SK-N-MC (cell line): ENCODE measurements around the gene CYP2J2.

ENCODE experiments used
- DNase-seq: peaks from one replicate; pipeline ENCODE4 v3.0.0-alpha.2; 2011; ENCODE audit warnings: low read depth, low spot score
- H3K27ac ChIP-seq: fragments of 200-600 bp; sonication (generic); 2 replicates; pipeline ENCODE4 v1.5.1; 2016; ENCODE audit warnings: mixed run types
- H3K36me3 ChIP-seq: fragments of 200-600 bp; sonication (generic); 2 replicates; pipeline ENCODE4 v1.6.1; 2017; ENCODE audit warnings: antibody characterized with exemption, low read length, mixed read lengths; ENCODE audit not compliant: insufficient read depth
- H3K4me3 ChIP-seq: fragments of 200-600 bp; sonication (generic); 2 replicates; pipeline ENCODE4 v1.5.1; 2016
- H3K9ac ChIP-seq: fragments of 200-600 bp; sonication (generic); 2 replicates; pipeline ENCODE4 v1.8.0; 2017; ENCODE audit warnings: mixed run types, mixed read lengths; ENCODE audit not compliant: insufficient read length
- H3K9me3 ChIP-seq: fragments of 200-600 bp; sonication (generic); 2 replicates; pipeline ENCODE4 v1.6.1; 2017; ENCODE audit warnings: low read depth, mild to moderate bottlenecking, antibody characterized with exemption, low read length, moderate library complexity, mixed read lengths
- EZH2 ChIP-seq: fragments of 200-600 bp; sonication (generic); IDR thresholded peaks from one replicate; pipeline ENCODE4 v1.6.1; 2017; ENCODE audit warnings: antibody characterized with exemption
- FOXP2 ChIP-seq: optimal IDR thresholded peaks from 2 replicates; pipeline ENCODE3; 2011; ENCODE audit warnings: mild to moderate bottlenecking, moderate library complexity; ENCODE audit not compliant: insufficient read depth; ENCODE audit errors: extremely low read length, control extremely low read depth
- POLR2AphosphoS5 ChIP-seq: IDR thresholded peaks from 2 replicates; pipeline ENCODE4 v1.6.1; 2012; ENCODE audit warnings: mild to moderate bottlenecking, low read depth, low read length, borderline replicate concordance

The CYP2J2 gene

DNA sequence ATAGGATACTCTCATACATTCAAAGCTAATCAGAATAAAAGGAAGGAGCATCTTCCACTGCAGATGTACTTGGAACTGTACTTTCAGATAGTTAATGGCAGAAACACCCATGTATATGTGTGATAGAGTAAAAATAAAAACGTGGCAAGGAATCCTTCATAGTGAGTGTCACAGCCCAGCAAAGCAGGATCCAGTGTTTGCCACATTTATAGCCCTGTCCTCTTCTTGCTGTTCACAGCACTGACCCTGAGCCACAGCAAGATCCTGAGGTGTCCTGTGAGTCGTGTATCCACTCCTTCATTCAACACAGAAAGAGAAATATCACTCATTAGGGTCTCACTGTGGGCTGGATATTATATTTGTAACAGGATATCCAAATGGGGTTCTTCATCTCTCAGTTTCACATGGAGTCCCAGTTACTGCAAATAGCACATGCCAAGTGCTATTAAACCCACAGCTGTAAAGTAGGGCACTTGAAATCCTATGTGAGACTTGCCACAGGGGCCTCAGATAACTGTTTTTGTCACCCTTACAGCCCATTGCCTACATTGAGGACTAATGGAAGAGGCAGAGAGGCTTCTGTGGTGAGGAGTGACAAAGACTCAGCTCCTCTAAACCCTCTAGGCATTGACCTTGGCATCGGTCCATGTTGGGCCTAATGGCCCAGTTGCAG is 41.3 kb downstream of the CYP2J2 start:
- no peak overlapping the region for H3K27ac ChIP-seq
- H3K9me3 ChIP-seq = no peaks in the 10 kb centered on the region
- no peak overlapping the region for H3K4me3 ChIP-seq
- DNase-seq = no peak
- TF ChIP-seq POLR2AphosphoS5 (no peak), FOXP2 (no peak), EZH2 (no peak)
- H3K36me3 ChIP-seq = no peaks in the 10 kb centered on the region
- H3K9ac ChIP-seq = no peak overlapping the region

- Histone ChIP-seq H3K27ac (no peak overlapping the region), H3K9ac (no peak overlapping the region), H3K36me3 (peaks cover 14% of the 10 kb centered on the region), H3K4me3 (no peak overlapping the region), H3K9me3 (no peaks in the 10 kb centered on the region; the same call in 1 of the 2 replicates)
- no peak for DNase-seq
- TF ChIP-seq EZH2 (no peak), FOXP2 (no peak), POLR2AphosphoS5 (no peak)
Observed at GRCh38 chr1:59880735-59881134, 45.8 kb downstream of the CYP2J2 start.

DNA sequence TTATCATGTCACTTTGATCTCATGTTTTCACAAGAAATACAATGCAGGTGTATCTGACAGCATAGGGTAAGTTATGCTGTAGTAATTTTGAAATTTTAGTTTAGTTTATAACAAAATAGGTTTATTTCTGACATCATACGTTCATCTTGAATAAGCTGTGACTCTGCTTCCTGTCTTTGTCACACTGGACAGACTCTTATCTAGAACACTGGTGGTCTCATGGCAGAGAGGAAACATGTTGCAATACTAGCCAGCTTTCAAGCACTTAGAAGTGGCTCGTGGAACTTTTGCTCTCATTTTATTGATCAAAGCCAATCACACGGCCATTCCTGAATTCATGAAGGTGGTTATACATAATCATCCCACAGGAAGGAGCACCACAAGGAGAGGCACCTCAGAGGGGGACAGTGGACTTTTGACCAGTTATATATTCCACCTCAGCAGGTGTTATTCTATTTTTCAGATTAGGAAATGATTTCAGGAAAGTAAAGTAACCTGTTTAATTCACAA is 46.5 kb downstream of the CYP2J2 start:
- Histone ChIP-seq H3K27ac (no peak overlapping the region), H3K9me3 (no peaks in the 10 kb centered on the region; the same call in 1 of the 2 replicates), H3K36me3 (peaks cover 21% of the 10 kb centered on the region), H3K4me3 (no peak overlapping the region), H3K9ac (no peak overlapping the region)
- TF ChIP-seq POLR2AphosphoS5 = no peak
- no peak for TF ChIP-seq EZH2
- no peak for TF ChIP-seq FOXP2
- no peak for DNase-seq

GRCh38 chr1:59879574-59879973 is 47.0 kb downstream of the CYP2J2 start:
- Histone ChIP-seq H3K9ac (no peak overlapping the region), H3K9me3 (no peaks in the 10 kb centered on the region; the same call in 1 of the 2 replicates), H3K36me3 (peaks cover 26% of the 10 kb centered on the region), H3K27ac (0 out of 2 replicates have a peak overlapping the region, but pooled peaks have one; percentile 1), H3K4me3 (no peak overlapping the region)
- TF ChIP-seq FOXP2 (no peak), POLR2AphosphoS5 (no peak; the same call in 1 of the 2 replicates), EZH2 (no peak)
- DNase-seq = peak; percentile 75

GRCh38 chr1:59878370-59878769 is 48.2 kb downstream of the CYP2J2 start:
- Histone ChIP-seq H3K9me3 (no peaks in the 10 kb centered on the region; the same call in 1 of the 2 replicates), H3K4me3 (no peak overlapping the region), H3K36me3 (peaks cover 37% of the 10 kb centered on the region), H3K27ac (no peak overlapping the region), H3K9ac (no peak overlapping the region)
- TF ChIP-seq POLR2AphosphoS5 = no peak
- DNase-seq = no peak

DNA sequence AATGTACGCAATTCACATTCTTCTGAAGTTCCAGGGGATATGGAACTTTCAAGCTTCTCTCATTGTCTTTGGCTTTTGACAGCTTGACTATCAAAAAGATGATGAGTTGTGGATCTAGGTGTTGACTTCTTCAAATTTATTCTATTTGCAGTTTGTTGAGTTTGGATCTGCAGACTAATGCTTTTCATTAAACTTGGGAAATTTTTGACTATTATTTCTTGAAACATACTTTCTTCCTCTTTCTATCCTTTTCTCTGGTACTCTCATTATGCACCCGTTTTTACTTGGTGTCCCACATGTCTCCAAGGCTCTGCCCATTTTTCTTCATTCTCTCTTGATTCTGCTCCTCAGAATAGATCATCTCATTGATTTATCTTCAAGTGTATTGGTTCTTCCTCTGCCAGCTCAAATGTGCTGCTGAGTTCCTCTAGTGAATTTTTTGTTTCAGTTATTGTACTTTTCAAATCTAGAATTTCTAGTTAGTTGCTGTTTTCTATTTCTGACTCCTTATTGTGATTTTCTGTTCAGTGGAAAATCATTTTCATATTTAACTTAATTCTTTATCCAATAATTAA is 49.4 kb downstream of the CYP2J2 start:
- H3K9ac ChIP-seq = no peak overlapping the region
- no peak for DNase-seq
- no peaks in the 10 kb centered on the region; the same call in 1 of the 2 replicates for H3K9me3 ChIP-seq
- TF ChIP-seq POLR2AphosphoS5 (no peak), EZH2 (no peak), FOXP2 (no peak)
- H3K4me3 ChIP-seq = no peak overlapping the region
- H3K27ac ChIP-seq = no peak overlapping the region
- H3K36me3 ChIP-seq = peaks cover 48% of the 10 kb centered on the region

DNA sequence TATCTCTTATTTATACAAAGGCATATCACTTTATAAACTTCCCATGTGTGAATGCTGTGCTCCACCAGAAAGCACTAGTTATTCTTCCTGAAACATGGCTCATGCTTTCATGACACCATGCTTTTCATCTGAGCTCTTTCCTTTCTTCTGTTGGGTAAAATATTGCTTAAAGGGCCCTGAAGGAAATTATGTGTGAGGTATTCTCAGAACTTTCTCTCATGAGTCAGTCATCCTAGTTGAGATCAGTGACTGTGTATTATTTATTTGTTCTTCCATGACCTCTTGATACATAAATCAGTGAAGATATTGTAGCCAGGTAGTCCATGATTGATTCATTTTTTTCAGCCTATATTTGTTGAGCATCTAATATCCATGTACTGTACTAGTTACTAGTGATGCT is 54.8 kb downstream of the CYP2J2 start:
- Histone ChIP-seq H3K9ac (no peak overlapping the region), H3K36me3 (peaks cover 96% of the 10 kb centered on the region), H3K9me3 (no peaks in the 10 kb centered on the region; the same call in 1 of the 2 replicates), H3K4me3 (no peak overlapping the region), H3K27ac (no peak overlapping the region)
- no peak for TF ChIP-seq POLR2AphosphoS5
- no peak for TF ChIP-seq FOXP2
- TF ChIP-seq EZH2 = no peak
- no peak for DNase-seq

DNA sequence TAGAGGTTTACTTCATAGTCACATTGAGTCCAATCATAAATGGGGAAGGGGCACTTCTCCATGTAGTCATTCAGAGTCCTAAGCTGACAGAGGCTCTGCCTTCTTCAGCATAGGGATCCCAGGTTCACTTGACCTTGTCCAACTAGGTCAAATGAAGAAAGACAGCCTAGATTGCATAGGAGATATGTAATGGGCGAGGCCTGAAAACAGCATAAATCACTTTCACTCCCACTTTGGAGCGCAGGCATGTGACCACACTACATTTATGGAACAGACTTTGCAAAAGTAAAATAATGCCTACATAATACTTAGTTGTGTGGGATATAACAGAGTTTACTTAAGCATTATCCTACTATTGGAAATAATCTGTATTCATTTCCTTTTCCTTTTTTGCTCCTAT is 60.1 kb downstream of the CYP2J2 start:
- TF ChIP-seq EZH2 (no peak), POLR2AphosphoS5 (no peak), FOXP2 (no peak)
- H3K9me3 ChIP-seq = no peaks in the 10 kb centered on the region

More for the DNA sequence above, 60.1 kb downstream of the CYP2J2 start:
- no peak overlapping the region for H3K9ac ChIP-seq
- H3K27ac ChIP-seq = no peak overlapping the region; the same call in 1 of the 2 replicates
- H3K4me3 ChIP-seq = no peak overlapping the region
- peaks cover 95% of the 10 kb centered on the region for H3K36me3 ChIP-seq
- no peak for DNase-seq
